GM19023 (cell line): Measurements from ENCODE around the gene COL24A1.
"Not testable (repeated sequence)": the region's sequence is repeated elsewhere in the genome, so short reads cannot be mapped to it uniquely, and the experiment has no call there.

Experiments used
- ATAC-seq: cut with Tn5 transposase; IDR thresholded peaks from one replicate; pipeline ENCODE4 v1.9.1; 2021; ENCODE audit warnings: mild to moderate bottlenecking, moderate library complexity; ENCODE audit not compliant: unreplicated experiment

COL24A1 gene

DNA sequence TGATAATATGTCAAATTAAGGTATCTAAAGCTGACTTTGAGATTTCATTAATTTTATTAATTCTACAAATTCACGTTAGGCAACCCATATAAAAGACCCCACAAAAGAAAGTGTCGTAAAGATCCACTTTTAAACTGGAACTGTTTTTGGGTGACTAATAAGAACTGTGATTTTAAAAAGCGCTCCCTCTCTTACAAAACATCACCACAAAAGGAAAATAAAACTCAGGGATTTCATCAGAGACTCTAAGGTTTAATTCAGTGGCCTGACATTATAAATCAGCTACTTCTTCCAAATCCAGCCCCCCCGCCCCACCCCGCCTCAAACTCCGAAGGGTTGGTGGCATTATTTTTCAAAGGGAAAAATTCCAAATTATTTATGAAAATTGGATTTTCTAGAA lies 2.7 kb downstream of the COL24A1 start:
- ATAC-seq = no peak

DNA sequence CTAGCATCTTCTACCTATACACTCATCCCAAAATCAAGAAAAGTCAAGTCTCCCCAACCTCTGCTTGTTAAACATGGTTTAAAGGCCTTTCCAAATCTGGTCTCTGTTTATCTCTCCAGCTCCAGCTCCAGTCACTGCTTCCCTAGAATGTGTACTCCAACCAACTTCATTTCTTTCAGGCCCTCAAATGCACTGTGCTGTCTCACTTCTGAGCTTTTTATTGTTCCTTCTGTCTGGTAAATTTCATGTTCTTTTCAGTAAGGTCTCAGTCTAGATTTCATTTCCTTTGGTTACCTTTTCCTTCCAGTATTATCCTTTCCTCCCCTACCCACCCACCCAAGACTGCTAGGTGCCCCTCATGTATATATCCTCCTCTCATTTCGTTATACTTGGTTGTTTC lies 3.7 kb downstream of the COL24A1 start:
- ATAC-seq = no peak

GRCh38 chr1:86151427-86151826 lies 5.1 kb downstream of the COL24A1 start:
- ATAC-seq = no peak

GRCh38 chr1:86150553-86151055 lies 6.0 kb downstream of the COL24A1 start:
- ATAC-seq = no peak

- ATAC-seq = no peak
These were observed 7.0 kb downstream of the COL24A1 start for GRCh38 chr1:86149591-86149990.

DNA sequence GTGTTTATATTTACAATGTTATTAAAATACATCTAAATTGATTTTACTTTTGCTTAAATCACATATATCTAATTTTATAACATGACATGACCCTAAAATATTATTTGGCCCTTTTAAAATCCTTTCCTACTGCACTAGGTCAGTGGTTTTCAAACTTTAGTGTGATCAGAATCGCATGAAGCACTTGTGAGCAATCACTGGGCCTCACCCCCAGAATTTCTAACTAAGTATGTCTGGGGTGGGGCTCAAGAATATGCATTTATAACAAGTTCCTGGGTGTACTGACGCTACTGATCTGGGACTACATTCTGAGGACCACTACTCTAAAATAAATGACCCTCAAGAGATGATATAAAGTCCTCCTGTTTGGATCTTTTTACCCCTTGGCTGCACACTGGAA lies 8.8 kb downstream of the COL24A1 start:
- ATAC-seq = no peak

DNA sequence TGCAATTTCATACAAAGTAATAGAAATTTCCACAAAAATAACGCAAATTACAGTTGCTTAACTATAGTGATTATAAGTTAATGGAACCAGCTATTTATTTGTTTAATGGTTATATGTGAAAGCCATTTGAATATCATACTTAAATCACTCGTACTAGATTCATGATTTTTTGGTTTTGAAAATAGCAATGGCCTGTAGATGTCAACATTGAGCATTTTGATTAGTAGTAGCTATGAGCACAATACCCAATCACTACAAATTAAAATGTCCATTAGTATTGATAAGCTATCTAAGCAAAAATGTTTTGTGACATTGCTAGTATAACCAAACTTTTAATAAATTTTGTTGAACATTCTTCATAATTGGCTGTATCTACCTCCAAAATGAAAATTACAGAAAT lies 10.0 kb downstream of the COL24A1 start:
- ATAC-seq = no peak

- no peak for ATAC-seq
These were observed 16.2 kb downstream of the COL24A1 start for GRCh38 chr1:86140281-86140880.

GRCh38 chr1:86138746-86139145 lies 17.8 kb downstream of the COL24A1 start:
- ATAC-seq = no peak

DNA sequence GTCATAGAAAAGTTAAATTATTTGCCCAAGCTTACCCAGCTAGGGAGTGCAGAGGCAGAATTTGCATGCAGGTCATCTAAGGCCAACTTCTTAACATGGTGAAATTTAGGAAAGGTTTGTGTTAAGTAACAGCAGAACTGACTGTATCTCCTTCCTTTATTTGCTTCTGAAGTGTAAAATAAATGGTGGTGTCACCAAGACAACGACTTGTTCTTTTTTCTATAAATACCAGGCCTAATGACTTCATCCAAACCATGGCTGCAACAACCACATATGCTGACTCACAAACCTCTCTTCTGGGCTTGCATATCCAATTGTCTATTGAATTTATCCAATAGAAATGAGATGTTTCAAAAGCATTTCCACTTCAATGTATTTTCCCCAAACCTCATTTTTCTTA lies 19.1 kb downstream of the COL24A1 start:
- ATAC-seq = no peak

DNA sequence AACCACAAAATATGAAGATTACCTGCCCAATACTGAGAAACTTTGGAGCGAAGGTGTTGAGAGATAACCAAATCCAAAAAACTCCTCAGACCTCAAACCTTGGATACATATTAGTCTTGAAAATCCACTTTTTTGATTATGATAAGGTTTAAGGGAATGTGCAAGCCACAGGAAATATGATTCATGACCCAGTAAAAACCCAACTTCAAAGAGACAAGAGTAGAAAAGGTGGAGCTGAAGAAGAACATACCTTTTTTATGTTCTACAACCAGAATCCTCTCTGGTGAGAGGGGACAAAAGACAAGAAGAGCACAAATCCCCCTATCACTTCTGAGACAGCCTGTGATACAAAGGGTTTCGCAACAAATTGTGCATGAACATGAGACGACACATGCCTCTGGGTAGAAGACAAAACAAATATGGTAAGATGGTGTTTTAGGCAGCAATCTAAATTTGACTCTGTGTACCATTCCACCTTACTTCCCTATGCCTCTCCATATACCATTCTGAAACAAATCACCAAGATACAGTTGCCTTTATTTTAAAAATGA lies 37.3 kb downstream of the COL24A1 start:
- no peak for ATAC-seq

DNA sequence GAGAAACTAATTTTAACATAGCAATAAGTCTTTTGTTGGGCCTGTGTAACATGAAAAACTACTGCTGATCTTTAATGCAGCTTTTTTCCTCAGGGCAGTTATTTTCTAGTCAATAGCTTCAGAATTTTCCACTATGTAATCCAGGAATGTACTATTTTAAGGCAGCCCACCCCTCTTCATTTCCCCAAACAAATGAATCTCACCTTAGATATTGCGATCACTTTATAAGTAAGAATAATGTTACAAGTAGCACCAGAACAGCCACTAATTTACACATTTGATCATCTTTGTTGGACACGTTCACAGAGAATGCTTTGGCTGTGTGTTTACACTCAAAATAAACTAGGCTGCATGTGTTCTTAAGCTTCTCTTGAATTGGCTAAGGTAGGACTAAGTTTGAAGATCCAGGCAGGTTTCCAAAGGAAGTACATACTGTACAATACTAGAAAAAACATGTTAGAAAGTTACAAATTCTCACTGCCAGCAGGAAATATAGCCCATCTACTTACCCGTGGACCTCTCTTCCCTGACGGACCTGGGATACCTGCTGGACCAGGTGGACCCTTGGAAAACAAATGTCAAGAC lies 41.7 kb downstream of the COL24A1 start:
- no peak for ATAC-seq

GRCh38 chr1:86114236-86114635 lies 42.3 kb downstream of the COL24A1 start:
- no peak for ATAC-seq

GRCh38 chr1:86111590-86111989 lies 45.0 kb downstream of the COL24A1 start:
- ATAC-seq = not testable (repeated sequence)

DNA sequence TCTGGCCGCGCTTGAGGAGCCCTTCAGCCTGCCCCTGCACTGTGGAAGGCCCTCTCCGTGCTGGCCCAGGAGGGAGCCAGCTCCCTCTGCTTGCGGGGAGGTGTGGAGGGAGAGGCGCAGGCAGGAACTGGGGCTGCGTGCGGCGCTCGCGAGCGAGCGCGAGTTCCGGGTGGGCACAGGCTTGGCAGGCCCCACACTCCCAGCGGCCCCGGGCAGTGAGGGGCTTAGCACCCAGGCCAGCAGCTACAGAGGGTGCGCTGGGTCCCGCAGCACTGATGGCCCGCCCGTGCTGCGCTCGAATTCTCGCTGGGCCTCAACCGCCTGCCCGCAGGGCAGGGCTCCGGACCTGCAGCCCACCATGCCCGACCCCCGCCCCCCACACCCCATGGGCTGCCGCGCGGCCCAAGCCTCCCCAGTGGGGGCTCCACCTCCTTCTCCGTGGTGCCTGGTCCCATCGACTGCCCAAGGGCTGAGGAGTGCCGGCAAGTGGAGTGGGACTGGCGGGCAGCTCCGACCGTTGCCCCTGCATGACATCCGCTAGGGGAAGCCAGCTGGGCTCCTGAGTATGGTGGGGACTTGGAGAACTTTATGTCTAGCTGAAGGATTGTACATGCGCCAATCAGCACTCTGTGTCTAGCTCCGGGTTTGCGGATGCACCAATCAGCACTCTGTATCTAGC lies 46.0 kb downstream of the COL24A1 start:
- ATAC-seq = no peak

- no peak for ATAC-seq
These were observed 51.1 kb downstream of the COL24A1 start for GRCh38 chr1:86105533-86105866.

DNA sequence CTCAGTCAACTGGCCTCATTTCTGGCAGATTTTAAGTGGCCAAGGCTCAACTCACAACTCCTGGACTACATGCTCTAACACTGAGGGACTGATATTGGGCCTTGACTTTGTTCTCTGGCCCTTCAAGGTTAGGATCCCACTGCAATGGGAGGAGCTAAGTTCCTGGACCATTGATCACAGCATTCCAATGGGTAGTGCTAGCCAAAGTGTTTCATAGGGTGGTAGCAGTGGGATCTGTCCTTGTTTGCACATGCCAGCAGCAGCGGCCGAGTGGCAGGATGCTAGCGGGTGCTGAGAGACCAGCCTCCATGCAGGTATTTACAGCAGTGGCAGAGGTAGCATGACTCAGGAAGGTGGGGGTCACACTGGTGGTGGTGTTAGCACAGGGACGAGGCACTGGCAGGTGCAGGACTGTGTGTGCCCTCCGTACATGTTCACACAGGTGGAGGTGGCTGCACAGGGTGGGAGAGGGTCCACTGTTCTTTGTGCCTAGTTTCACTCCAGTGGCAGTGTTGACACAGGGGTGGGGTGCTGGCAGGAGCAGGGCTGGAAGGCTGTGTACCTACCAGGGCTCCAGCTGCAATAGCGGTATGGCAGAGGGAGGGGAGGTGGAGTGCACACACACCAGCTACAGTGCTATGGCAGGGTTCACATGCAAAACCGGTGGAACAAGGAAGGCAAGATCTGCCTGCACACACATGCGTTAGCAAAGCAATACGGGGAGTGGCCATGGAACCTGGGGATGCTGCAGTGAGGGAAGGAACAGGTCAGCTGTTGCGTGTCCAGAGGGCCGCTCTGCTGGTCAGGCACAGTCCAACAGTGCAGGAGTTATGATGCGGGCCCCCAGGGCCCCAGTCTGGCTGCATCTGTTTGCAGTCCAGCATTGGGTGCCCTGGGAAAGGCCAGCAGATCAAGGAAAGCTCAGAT lies 51.7 kb downstream of the COL24A1 start:
- ATAC-seq = no peak

DNA sequence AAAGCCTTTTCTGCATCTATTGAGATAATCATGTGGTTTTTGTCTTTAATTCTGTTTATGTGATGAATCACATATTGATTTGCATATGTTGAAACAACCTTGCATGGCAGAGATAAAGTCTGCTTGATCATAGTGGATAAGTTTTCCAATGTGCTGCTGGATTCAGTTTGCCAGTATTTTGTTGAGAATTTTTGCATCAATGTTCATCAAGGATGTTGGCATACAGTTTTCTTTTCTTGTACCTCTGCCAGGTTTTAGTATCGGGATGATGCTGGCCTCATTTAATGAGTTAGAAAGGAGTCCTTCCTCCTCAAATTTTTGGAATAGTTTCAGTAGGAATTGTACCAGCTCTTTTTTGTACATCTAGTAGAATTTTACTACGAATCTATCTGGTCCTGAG lies 55.0 kb downstream of the COL24A1 start:
- ATAC-seq = no peak

- ATAC-seq = no peak
These were observed 56.2 kb downstream of the COL24A1 start for GRCh38 chr1:86100401-86100800.

GRCh38 chr1:86089765-86090164 lies 66.8 kb downstream of the COL24A1 start:
- no peak for ATAC-seq

DNA sequence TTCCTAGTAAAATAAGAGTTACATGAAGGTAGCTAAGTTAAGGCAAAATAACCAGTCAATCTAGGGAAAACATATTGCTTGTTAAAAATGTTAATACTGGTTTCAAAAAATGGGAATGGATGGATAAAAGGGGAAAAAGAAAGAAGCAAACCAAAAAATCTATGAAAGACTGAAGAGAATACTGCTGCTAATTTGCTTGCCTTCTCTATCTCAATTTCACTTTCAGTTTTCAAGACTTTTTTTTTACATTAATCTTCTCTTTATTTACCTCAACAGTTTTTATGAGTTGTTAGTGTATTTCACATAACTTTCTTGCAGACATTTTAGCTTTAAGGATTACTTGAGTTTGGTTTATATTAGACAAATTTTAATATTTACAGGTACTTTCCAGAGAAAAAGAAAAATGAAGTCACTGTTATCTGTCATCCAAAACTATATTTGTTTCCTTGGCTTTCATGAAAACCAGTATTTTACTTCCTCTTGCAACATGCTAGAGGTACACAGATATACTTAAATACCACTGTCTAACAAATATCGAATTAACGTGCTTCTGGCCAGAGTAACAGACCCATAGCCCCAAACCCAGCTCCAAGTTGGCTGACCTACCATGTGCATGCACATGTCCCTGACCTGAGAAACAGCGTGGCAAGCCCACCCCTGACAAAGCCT lies 70.7 kb downstream of the COL24A1 start:
- no peak for ATAC-seq
